Thymus (tissue), 11 donors: ENCODE data around the gene SPDYE3. TPM values are rescaled to one million over a fixed set of nuclear protein-coding genes. Genes with fewer than 3 reads are reported as not detected.

Experiments
- DNase-seq, 9 donors: peaks; one replicate each; pipeline ENCODE4 v3.0.0-alpha.2; 2013; ENCODE audit warnings: low spot score in 9 of 9, low read depth in 6 of 9, missing footprints in 1 of 9
- H3K27ac ChIP-seq, 2 donors: one replicate each; pipeline ENCODE4 v1.5.1; 2013; ENCODE audit warnings: control low read depth in 1 of 2, low read depth in 1 of 2, low read length in 1 of 2, mild to moderate bottlenecking in 1 of 2, moderate library complexity in 1 of 2
- H3K27me3 ChIP-seq, 2 donors: one replicate each; pipeline ENCODE4 v1.5.1; 2013; ENCODE audit warnings: low read length in 1 of 2; ENCODE audit not compliant: control insufficient read depth in 2 of 2, insufficient read depth in 1 of 2
- H3K36me3 ChIP-seq, 2 donors: one replicate each; pipeline ENCODE4 v1.5.1; 2013; ENCODE audit warnings: low read length in 1 of 2, mild to moderate bottlenecking in 1 of 2, moderate library complexity in 1 of 2; ENCODE audit not compliant: control insufficient read depth in 2 of 2, insufficient read depth in 2 of 2
- H3K4me1 ChIP-seq, 2 donors: one replicate each; pipeline ENCODE4 v1.5.1; 2013; ENCODE audit warnings: low read length in 2 of 2; ENCODE audit not compliant: control insufficient read depth in 2 of 2, insufficient read depth in 2 of 2
- H3K4me3 ChIP-seq, 2 donors: one replicate each; pipeline ENCODE4 v1.5.1; 2013; ENCODE audit warnings: low read length in 2 of 2, control low read depth in 1 of 2, mild to moderate bottlenecking in 1 of 2
- H3K9me3 ChIP-seq, 2 donors: one replicate each; pipeline ENCODE4 v1.5.1; 2013; ENCODE audit warnings: low read length in 1 of 2, mild to moderate bottlenecking in 1 of 2; ENCODE audit not compliant: control insufficient read depth in 2 of 2, insufficient read depth in 1 of 2
- WGBS: extraction: QIAGEN DNeasy Blood & Tissue Kit; methylation state at CpG from one replicate; pipeline ENCODE4 v1.1.7; 2013; 5-methylcytosine and 5-hydroxymethylcytosine counted together
- polyA plus RNA-seq: library from polyadenylated mRNA; stranded (reverse); fragments of 200-250 nt; gene quantifications from one replicate; pipeline ENCODE4 v1.2.3, GENCODE V29; 2013
- total RNA-seq: library from RNA; stranded (reverse); fragments of 120-200 nt; gene quantifications from one replicate; pipeline ENCODE4 v1.2.4, GENCODE V29; 2013
- donor health status: healthy.

The SPDYE3 gene
- total and polyA plus RNA-seq, 2 donors: 0.27 TPM; not detected in 1

GRCh38 chr7:100371561-100372171 lies 64.2 kb downstream of the SPDYE3 start:
- WGBS: 90% methylated on average over 7 of the region's 7 CpGs
- no peak overlapping the region for H3K27ac ChIP-seq
- no peak for DNase-seq
- peaks cover 3 to 19% of the 10 kb centered on the region in 2 donors for H3K36me3 ChIP-seq
- peaks cover 0 to 50% of the 10 kb centered on the region in 2 donors for H3K4me1 ChIP-seq
- no peaks in the 10 kb centered on the region for H3K9me3 ChIP-seq
- H3K4me3 ChIP-seq: no peak overlapping the region
- H3K27me3 ChIP-seq: no peaks in the 10 kb centered on the region

Other genes with a start within 250 kb of the SPDYE3 start
- gene ZNF3, start 226.0 kb upstream of the SPDYE3 start, total RNA-seq: 25.9 TPM
- 20.1 TPM for gene ZNF3, start 226.0 kb upstream of the SPDYE3 start, polyA plus RNA-seq
- 49.1 TPM for gene COPS6, start 218.7 kb upstream of the SPDYE3 start, total RNA-seq
- gene COPS6, start 218.7 kb upstream of the SPDYE3 start, polyA plus RNA-seq: 81.1 TPM
- gene MCM7, start 206.3 kb upstream of the SPDYE3 start, total RNA-seq: 231 TPM
- gene MCM7, start 206.3 kb upstream of the SPDYE3 start, polyA plus RNA-seq: 111 TPM
- gene AP4M1, start 206.1 kb upstream of the SPDYE3 start, total RNA-seq: 12.7 TPM
- gene AP4M1, start 206.1 kb upstream of the SPDYE3 start, polyA plus RNA-seq: 14.2 TPM
- gene TAF6, start 188.3 kb upstream of the SPDYE3 start, total RNA-seq: 10.2 TPM
- gene TAF6, start 188.3 kb upstream of the SPDYE3 start, polyA plus RNA-seq: 25.7 TPM
- gene CNPY4, start 188.1 kb upstream of the SPDYE3 start, total RNA-seq: 27.9 TPM
- gene CNPY4, start 188.1 kb upstream of the SPDYE3 start, polyA plus RNA-seq: 19.0 TPM
- 3.1 TPM for gene MBLAC1, start 180.7 kb upstream of the SPDYE3 start, total RNA-seq
- gene MBLAC1, start 180.7 kb upstream of the SPDYE3 start, polyA plus RNA-seq: 2.0 TPM
- 142 TPM for gene LAMTOR4, start 158.8 kb upstream of the SPDYE3 start, total RNA-seq
- gene LAMTOR4, start 158.8 kb upstream of the SPDYE3 start, polyA plus RNA-seq: 448 TPM
- 19.8 TPM for gene TRAPPC14, start 149.0 kb upstream of the SPDYE3 start, total RNA-seq
- 46.9 TPM for gene TRAPPC14, start 149.0 kb upstream of the SPDYE3 start, polyA plus RNA-seq
- gene GAL3ST4, start 139.1 kb upstream of the SPDYE3 start, total RNA-seq: 11.9 TPM
- gene GAL3ST4, start 139.1 kb upstream of the SPDYE3 start, polyA plus RNA-seq: 12.8 TPM
- 11.2 TPM for gene GPC2, start 130.3 kb upstream of the SPDYE3 start, total RNA-seq
- 8.5 TPM for gene GPC2, start 130.3 kb upstream of the SPDYE3 start, polyA plus RNA-seq
- 59.1 TPM for gene STAG3, start 129.8 kb upstream of the SPDYE3 start, total RNA-seq
- 36.0 TPM for gene STAG3, start 129.8 kb upstream of the SPDYE3 start, polyA plus RNA-seq
- 52.3 TPM for gene PVRIG, start 87.8 kb upstream of the SPDYE3 start, total RNA-seq
- gene PVRIG, start 87.8 kb upstream of the SPDYE3 start, polyA plus RNA-seq: 30.7 TPM
- gene PILRB, start 50.4 kb downstream of the SPDYE3 start, total RNA-seq: 19.5 TPM
- 128 TPM for gene PILRB, start 50.4 kb downstream of the SPDYE3 start, polyA plus RNA-seq
- gene PILRA, start 65.8 kb downstream of the SPDYE3 start, total RNA-seq: 4.6 TPM
- gene PILRA, start 65.8 kb downstream of the SPDYE3 start, polyA plus RNA-seq: 12.2 TPM
- gene ZCWPW1, start 121.0 kb downstream of the SPDYE3 start, total RNA-seq: 4.8 TPM
- gene ZCWPW1, start 121.0 kb downstream of the SPDYE3 start, polyA plus RNA-seq: 33.9 TPM
- 32.0 TPM for gene MEPCE, start 122.1 kb downstream of the SPDYE3 start, total RNA-seq
- gene MEPCE, start 122.1 kb downstream of the SPDYE3 start, polyA plus RNA-seq: 37.4 TPM
- 91.1 TPM for gene PPP1R35, start 128.8 kb downstream of the SPDYE3 start, total RNA-seq
- gene PPP1R35, start 128.8 kb downstream of the SPDYE3 start, polyA plus RNA-seq: 107 TPM
- gene SPACDR, start 156.6 kb downstream of the SPDYE3 start, total RNA-seq: 0.76 TPM
- 2.4 TPM for gene SPACDR, start 156.6 kb downstream of the SPDYE3 start, polyA plus RNA-seq
- gene TSC22D4, start 171.5 kb downstream of the SPDYE3 start, total RNA-seq: 37.4 TPM
- 67.7 TPM for gene TSC22D4, start 171.5 kb downstream of the SPDYE3 start, polyA plus RNA-seq
- gene NYAP1, start 176.2 kb downstream of the SPDYE3 start, total RNA-seq: 0.24 TPM
- 0.66 TPM for gene NYAP1, start 176.2 kb downstream of the SPDYE3 start, polyA plus RNA-seq
- gene AGFG2, start 231.5 kb downstream of the SPDYE3 start, total RNA-seq: 7.4 TPM
- 15.4 TPM for gene AGFG2, start 231.5 kb downstream of the SPDYE3 start, polyA plus RNA-seq